Central memory CD4-positive, alpha-beta T cell (primary cell): ENCODE data around the gene SYCN.
A peak's percentile ranks its signal among the peaks of the same experiment; 100 is the strongest.
"Not testable (repeated sequence)": the region's sequence is repeated elsewhere in the genome, so short reads cannot be mapped to it uniquely, and the experiment has no call there.

Source experiments
- DNase-seq: peaks from one replicate; pipeline ENCODE4 v3.0.0; 2022
- total RNA-seq, 3 experiments: gene quantifications; one replicate each; lab custom pipeline; 2026; lab: John Stamatoyannopoulos, UW

The SYCN gene, protein sequence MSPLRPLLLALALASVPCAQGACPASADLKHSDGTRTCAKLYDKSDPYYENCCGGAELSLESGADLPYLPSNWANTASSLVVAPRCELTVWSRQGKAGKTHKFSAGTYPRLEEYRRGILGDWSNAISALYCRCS
- 0 reads per million in 3 experiments for total RNA-seq

- no peak for DNase-seq
These were observed at the start of gene SYCN for GRCh38 chr19:39203372-39204341. TSS of gene SYCN (minus strand) at chr19:39204263. CDS start at chr19:39204254, 9 bp downstream.

- DNase-seq = no peak
These were observed 49.5 kb upstream of the SYCN start for GRCh38 chr19:39253374-39254149.

- DNase-seq = no peak
These were observed 48.4 kb upstream of the SYCN start for GRCh38 chr19:39252458-39252857.

GRCh38 chr19:39251846-39252245 lies 47.8 kb upstream of the SYCN start:
- DNase-seq = no peak

DNA sequence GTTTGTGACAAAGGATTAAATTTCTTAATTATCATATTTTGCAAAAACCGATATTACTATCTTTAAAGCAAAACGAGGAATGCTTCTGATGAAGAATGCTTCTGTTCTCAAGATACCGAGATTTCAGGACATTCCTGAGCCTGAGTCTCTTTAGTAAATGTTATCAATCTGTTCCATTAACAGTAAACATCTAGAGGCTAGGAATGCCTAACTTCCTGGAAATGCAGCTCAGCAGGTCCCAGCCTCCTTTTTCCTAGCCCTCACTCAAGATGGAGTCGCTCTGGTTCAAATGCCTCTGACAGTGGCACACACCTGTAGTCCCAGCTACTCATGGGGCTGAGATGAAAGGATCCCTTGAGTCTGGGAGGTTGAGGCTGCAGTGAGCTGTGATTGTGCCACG lies 47.0 kb upstream of the SYCN start:
- DNase-seq = no peak

DNA sequence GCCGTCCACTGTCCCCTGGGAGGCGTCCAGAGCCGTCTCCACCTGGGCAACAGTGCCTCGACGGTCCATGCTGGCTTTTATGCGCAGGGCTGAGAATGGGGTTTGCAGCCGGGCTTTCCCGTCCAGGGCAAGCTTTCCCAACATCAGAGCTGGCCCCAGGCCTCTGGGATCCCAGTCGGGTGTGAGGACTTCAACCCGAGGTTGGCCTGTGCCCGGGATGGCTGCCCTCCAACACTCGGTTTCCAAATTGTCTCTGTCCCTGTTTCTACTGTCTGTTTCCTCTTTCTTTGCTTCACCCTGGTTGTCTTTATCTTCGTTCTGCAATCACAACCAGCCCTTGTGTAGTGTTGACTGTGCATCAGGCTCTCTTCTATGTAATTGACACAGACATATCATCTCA lies 44.7 kb upstream of the SYCN start, which contains the start of gene IFNL4:
Gene IFNL4 (minus strand): TSS at position 51 of the 400 bp plus-strand sequence.
- DNase-seq = no peak

- no peak for DNase-seq
These were observed 43.9 kb upstream of the SYCN start for GRCh38 chr19:39247701-39248664.

- peak; percentile 18 for DNase-seq
These were observed 43.0 kb upstream of the SYCN start for GRCh38 chr19:39246951-39247669.

- DNase-seq = not testable (repeated sequence)
These were observed 41.1 kb upstream of the SYCN start for GRCh38 chr19:39245166-39245565.

GRCh38 chr19:39244410-39245100 lies 40.5 kb upstream of the SYCN start, which contains the start of gene IFNL3:
TSS of gene IFNL3 (minus strand) at chr19:39245006. CDS start at chr19:39244967, 39 bp downstream.
- not testable (repeated sequence) for DNase-seq

DNA sequence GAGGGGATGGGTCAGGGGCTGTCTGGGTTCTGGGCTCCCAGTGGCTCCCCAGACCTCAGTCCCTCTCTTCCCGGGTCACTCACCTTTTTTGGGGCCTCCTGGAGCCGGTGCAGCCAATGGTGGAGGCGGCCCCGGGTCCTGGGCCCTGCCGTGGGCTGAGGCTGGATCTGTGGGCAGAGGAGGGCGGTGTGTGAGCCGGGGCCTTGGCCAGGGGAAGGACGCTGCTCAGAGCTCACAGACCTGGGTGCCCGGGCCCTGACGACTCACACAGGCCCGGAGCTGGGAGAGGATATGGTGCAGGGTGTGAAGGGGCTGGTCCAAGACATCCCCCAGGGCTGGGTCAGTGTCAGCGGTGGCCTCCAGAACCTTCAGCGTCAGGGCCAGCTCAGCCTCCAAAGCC lies 39.7 kb upstream of the SYCN start:
- not testable (repeated sequence) for DNase-seq

DNA sequence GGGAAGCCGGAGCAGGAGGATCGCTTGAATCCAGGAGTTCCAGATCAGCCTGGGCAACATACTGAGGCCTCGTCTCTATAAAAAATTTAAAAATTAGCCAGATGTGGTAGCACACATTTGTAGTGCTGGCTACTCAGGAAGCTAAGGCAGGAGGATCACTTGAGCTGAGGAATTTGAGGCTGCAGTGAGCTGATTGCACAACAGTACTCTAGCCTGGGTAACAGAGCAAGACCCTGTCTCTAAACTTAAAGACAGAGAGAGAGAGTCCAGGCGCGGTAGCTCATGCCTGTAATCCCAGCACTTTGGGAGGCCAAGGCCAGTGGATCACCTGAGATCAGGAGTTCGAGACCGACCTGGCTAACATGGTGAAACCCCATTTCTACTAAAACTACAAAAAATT lies 36.4 kb upstream of the SYCN start:
- no peak for DNase-seq

DNA sequence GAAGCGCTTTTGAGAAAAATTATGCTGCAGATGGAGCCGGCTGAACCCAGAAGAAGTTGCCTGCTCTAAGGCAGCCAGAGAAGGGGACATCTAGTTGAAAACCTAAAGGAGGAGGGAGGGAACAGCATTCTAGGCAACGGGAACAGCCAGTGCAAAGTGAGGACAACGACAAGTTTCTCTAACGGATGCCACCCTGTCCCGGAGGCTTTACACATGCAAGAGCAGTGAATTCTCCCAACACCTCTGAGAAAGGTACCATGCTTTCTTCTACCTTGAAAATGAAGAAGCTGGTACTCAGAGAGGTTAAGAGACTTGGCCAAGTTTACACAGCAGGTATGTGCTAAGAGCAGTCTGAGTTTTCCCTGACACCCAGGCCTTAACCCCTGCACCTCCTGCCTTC lies 34.9 kb upstream of the SYCN start:
- DNase-seq = no peak

- no peak for DNase-seq
These were observed 34.1 kb upstream of the SYCN start for GRCh38 chr19:39238209-39238608.

- DNase-seq = peak; percentile 9
These were observed 33.4 kb upstream of the SYCN start for GRCh38 chr19:39237200-39238184.

- DNase-seq = no peak
These were observed 32.5 kb upstream of the SYCN start for GRCh38 chr19:39236527-39236926.

DNA sequence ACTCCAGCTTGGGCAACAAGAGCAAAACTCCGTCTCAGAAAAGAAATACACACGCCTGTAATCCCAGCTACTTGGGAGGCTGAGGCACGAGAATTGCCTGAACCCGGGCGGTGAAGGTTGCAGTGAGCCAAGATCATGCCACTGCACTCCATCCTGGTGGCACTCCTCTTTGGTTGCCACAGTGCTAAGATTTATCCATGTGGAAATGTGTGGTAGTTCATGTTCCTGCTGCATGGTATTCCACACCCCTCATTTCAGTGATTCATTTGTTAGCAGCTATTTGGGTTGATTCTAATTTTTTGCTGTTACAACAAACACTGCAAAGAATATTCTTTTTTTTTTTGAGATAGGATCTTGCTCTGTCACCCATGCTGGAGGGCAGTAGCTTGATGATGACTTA lies 28.6 kb upstream of the SYCN start:
- DNase-seq = no peak

GRCh38 chr19:39230096-39230764 lies 26.2 kb upstream of the SYCN start:
- no peak for DNase-seq

- no peak for DNase-seq
These were observed 20.8 kb upstream of the SYCN start for GRCh38 chr19:39224910-39225309.
